Stimulated activated CD8-positive, alpha-beta memory T cell treated with anti-CD3 and anti-CD28 coated beads, Interleukin-4, amount 100 ng/mL, for 1 hour (primary cell): Measurements from ENCODE around the gene TSPAN31.
A peak's percentile ranks its signal among the peaks of the same experiment; 100 is the strongest.

Source experiments
- DNase-seq, 2 donors: peaks; one replicate each; pipeline ENCODE4 v3.0.0-alpha.2; 2020; ENCODE audit warnings: low read depth in 2 of 2, low spot score in 1 of 2

Gene TSPAN31

DNA sequence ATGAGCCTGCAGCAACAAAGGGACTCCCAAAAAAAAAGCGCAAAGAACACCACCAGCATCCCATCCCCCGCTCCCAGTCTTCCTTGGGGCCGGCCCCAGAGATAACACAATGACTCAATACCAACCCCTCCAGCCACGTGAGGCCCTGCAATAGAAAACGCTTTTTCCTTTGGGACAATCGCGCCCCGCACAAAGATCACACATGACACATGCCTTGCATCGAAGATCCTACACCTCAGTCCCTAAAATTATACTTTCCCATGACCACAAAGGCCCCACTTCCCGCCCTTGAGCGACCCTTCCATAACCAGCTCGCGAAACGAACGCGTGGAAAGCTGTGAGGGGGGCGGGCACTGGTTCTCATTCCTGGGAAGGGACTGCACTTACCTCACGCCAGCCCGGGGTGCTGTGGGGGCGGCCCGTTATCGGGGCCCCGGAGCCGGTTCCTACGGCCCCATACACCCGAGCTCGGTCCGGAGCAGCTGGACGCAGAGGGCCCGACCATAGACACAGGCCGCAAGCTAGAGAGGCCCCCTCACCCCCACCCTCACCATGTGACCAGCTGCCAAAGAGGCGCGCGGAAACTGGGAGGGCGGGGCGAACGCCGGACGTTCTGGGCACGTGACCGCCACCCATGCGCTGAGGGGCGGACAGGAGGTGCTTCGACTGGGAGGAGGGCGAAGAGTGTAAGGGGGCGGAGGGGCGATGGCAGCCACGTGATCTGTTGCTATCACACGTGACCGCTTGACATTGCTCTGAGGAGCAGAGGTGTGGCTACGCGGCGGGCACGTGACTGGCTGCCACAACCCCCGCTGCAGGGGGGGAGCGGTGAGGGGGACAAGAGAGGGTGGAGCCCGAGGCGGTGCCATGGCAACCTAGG lies 7.2 kb downstream of the TSPAN31 start, which contains the start of gene CDK4:
CDK4 (minus strand) TSS at position 523 of the 880 bp plus-strand sequence. CDS start 593 bp downstream, outside the sequence.
- DNase-seq: peak; percentile 94 to 97

DNA sequence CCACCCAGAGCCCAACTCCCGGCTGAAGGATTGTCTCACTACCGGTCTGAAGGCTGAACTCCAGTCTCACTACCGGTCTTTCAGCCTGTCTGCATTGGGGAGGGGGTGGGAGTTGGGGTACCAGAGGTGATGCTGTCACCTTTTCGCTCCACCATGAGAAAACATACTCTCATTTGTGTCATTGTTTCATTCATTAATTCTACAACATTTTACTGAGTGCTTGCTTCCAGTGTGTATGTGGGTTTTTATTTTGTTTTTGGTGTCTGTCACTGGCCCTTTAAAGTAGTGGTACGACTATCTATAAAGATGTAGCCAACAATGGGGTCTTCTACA lies 7.8 kb downstream of the TSPAN31 start:
- no peak for DNase-seq

DNA sequence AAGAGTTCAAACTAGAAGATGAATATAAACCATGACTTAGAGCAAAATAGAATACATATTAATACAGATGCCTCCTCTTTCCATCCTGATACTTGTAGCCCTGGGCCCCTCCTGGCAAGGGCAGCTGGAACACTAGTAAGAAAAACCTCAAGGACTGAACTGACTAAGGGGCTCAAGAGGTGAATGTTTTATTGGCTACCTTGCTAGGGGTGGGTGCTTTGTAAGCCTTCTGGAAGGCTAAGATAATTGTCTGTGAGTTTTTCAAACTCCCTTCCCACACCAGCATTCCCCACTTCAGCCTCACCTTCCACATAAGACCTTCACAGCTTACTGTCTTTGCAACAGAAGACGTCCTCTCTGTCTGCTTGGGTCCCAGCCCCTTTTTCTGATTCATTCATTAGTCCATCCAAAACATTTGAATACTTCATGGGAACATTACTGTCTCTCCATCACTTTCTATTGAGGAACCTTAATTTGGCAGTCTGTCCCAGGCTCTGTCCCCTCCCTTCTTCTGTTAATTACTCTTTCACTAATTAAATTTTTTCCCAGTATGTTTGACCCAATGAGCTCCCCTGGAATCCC lies 9.0 kb downstream of the TSPAN31 start:
- no peak for DNase-seq

DNA sequence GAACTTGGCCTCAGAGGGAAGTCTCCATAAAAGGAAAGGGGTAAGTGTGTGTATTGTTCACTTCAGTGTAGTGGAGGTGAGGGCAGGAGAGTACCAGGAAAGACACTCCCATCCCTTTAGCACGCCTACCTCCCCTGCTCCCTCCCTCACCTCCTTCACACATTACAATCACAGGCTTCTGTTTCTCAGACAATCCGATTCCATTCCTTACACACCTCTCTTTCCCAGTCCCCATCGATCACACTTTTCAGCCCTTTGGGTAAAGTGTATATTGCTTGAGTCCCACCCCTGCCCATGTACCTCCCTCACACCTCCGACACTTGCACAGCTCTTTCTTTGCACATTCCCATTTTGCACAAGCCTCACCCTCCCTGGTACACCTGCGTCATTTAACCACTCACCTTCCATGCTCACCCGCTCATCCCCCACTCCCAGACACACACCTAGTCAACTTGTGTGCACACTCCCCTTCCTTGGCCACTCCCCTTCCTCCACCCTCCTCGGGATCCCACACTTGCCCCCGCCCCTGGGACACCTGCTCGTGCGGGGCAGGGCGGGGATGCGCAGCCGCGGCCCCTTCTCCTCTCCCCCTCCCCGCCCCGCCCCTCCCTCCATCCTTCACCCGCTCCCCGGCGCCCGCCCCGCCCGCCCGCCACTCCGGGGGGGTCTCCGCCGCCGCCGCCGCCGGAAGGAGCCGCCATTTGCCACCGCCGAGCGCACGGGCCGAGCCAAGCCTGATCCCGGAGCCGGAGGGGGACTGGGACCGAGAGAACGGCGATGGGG lies 9.8 kb downstream of the TSPAN31 start, which contains the start of gene MARCHF9:
MARCHF9 (plus strand) TSS at position 693 of the 783 bp plus-strand sequence. CDS start 426 bp downstream, outside the sequence.
- DNase-seq: peak in 1 of 2 donors; percentile 68

DNA sequence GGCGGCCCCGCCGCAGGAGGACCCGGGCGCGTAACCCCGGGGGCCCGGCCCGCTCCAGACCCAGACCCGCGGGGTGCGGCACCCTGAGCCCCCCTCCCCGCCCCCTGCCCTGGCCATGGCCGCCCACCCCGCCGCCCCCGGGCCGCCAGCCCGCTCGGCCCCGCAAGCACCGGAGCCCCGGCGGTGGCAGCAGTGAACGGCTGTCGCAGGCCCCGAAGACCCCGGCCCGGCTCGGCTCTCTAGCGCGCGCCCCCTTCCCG lies 10.3 kb downstream of the TSPAN31 start:
- no peak for DNase-seq

DNA sequence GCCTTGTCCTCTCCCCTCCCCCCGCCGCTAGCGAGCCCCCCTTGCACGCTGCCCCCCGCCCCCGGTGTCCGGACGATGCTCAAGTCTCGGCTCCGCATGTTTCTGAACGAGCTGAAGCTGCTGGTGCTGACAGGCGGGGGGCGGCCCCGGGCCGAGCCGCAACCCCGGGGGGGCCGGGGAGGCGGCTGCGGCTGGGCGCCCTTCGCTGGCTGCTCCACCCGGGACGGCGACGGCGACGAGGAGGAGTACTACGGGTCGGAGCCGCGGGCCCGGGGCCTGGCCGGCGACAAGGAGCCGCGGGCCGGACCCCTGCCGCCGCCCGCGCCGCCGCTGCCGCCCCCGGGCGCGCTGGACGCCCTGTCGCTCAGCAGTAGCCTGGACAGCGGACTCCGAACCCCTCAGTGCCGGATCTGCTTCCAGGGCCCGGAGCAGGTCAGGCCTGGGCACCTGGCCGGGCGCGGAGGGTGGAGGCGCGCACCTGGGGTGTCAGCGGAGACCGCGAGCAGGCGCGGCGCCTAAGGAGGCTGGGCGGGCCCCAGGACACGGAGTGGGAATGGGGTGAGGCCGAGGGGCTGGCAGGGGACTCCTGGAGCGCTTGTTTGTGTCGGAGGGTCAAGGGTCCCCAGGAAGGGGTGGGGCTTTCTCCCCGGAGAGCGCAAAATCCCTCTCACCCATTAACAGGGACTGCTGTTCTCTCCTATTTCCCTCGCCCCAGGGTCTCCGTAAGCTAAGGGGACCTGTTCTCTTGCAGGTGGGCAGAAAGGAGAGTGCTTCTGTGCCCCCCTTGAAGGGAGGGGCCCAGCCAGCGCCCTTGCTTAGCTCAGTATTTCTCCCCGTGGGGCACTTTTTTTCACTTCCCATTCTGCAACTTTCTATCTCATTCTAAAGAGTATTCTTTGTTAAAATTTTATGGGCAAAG lies 10.9 kb downstream of the TSPAN31 start:
- DNase-seq: no peak

DNA sequence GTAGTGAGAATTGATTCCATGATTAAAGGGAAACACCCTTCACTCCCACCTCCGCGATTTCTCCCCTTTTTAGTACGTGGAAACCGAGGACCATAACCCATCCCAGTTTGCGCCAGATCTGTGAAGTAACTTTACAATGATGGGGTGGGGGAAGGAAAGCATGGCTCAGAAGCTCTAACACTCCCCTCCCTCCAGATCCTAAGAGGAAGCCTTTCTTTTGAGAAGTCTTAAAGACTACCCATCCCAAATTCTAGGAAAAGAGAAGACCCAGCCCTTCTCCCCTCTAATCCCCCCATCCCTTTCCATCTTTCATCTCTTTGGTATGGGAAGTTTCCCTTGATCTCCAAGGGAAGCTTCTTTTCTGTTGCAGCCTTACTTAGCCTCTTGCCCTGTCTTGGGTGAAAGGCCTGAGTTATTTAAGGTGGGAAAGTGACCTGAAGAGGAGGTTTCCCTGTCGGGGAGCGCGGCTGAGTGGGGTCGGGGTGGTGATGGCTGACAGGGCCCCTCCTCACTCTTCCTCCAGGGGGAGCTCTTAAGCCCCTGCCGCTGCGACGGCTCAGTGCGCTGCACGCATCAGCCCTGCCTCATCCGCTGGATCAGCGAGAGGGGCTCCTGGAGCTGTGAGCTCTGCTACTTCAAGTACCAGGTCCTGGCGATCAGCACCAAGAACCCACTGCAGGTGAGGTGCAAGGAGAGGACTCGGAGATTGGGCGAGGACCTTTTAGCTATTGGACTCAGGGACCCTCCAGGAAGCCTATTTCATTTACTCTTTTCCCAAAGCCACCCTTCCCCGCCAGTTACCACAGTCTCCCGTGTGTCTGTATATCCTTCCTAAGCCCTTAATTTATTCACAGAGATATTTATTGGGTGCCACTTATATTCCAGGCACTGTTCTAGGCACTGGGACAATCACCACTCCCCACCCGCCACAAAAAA lies 11.8 kb downstream of the TSPAN31 start:
- DNase-seq: no peak

DNA sequence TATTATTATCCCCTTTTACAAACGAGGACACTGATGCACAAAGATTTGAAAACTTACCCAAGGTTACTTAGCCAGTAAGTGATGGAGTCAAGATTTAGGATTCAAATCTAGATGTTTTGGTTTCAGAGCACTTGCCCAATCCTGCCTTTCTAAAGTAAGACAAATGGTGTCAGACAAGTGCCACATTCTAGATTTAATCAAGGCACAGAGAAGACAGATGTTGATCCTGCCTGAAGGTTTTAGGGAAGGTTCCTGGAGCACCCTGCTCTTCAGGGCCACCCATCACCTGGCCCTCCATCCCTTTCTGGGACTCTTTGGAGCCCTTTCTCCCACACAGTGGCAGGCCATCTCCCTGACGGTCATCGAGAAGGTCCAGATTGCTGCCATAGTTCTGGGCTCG lies 12.9 kb downstream of the TSPAN31 start:
- DNase-seq: no peak

DNA sequence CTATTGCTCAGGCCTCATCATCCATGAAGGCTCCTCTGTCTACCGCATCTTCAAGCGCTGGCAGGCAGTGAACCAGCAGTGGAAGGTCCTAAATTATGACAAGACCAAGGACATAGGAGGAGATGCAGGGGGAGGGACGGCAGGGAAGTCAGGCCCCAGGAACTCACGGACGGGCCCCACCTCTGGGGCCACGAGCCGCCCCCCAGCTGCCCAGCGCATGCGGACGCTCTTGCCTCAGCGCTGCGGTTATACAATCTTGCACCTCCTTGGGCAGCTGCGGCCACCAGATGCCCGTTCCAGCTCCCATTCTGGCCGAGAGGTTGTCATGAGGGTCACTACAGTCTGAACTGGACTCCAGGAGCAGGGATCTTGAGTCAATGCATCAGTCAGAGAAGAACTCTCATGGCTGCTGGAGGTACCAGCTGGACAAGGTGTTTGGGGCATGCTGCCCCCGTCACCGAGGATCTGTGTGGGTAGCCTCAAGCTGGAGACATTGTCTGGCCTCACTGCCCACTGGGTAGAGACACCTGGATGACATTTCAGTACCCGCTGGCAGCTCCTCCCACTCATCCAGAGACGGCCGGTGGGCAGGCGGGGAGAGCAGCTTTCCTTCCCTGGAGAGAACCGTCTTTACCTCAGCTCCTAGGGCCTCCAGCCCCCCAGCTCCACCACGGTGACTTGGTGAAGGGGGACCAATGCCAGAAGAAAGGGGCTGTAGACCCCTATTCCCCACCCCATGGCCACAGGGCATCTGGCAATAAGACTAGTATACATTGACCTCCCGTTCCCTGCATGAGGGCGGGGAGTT lies 13.9 kb downstream of the TSPAN31 start:
- no peak for DNase-seq

DNA sequence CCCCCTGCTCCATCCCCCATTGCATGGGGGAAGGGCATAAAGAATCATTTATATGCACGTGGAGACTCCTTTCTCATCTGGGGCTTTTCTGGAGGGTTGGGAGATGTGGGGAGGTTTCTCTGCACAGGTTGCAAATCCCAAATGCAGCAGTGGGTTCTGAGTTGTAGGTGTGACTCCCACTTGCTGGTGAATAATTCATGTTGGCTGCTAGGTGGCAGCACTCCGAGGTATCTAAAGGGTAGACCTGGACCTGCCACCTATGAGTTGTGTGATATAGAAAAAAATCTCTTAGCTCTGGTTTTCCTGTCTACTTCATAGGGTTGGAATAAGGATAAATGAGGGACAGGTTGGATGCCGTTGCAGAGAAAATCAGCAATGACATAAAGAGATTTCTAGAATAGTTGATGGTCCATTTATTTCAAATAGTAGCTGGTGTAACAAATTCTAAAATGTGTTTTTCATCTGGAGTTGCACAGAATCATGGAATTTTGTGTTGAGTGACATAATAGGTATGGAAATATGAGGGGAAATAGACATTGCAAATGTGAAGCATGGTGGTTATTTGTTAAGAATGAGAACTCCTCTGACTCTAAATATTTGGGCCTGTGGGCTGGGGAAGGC lies 14.6 kb downstream of the TSPAN31 start:
- no peak for DNase-seq

DNA sequence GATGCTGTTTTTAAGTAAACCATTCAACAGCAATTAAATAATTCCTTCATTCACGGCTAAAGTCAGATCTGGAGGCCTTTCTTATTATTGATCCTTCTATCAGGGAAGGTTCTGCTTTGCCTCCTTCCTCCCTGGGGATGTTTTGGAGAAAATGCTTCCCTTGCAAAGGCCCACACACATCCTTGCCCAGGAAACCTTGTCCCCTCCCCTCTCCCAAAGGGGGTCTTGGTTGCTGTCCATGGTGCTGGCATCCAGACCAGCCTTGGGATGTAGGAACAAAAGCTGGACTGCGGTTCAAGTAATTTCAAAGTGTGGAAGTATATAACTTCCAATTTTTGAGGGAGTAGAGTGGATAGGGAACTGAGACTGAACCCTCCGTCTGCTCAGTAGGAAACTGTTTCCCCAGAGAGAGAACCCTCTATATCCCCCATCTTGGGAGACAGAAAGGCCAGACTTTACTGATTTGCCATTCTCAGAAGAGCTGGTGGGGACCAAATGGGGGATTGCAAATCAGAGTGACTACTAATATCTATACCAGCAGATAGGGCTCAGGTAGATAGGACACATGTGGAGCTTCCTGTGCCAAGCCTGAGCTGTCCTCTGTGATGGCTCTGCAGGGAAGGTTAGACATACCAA lies 15.6 kb downstream of the TSPAN31 start:
- DNase-seq: no peak

DNA sequence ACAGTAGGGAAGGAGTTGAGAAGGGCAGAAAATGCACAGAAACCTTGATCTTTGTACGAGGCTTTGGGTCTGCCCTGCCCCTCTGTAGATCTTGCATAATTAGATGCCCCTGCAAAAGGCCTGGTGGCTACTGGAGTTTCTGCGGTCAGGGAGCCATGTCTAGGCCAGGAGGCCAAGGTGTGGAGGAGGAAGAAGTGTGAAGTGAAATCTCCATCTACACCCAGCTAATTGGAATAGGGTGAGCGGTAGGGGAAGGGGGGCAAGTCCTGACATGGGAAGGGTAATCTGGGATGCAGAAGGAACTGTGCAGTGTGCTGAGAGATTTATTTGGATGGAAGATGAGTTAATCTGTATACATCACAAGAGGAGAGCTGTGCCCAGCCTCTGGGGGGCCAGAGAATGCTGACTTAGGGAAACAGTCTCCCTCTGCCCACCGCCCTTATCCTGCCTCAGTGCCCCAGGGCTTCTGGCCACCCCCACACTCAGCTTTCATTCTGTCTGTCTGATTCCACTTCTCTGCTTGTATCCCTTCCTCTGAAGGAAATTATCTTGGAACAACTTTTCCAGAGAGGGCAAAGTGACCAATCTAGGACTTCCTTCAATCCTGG lies 16.7 kb downstream of the TSPAN31 start:
- DNase-seq: no peak

DNA sequence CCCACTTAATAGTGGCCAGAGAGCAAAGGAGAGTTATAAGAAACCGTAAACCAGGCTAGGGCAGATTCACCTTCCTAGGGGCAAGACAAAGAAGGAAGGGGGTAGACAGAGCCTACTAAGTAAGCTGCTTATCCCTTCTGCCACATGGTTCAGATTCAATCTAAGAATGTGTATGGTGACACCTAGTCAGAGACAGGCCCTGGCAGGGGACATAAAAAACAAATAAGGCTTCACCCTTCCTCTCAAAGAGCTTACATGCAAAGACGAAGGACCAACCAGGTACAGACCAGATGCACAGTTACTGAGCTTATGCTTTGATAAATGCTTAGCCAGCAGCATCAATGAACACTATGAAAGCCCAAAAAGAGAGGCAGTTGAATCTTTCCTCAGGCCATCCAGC lies 17.6 kb downstream of the TSPAN31 start:
- DNase-seq: no peak

DNA sequence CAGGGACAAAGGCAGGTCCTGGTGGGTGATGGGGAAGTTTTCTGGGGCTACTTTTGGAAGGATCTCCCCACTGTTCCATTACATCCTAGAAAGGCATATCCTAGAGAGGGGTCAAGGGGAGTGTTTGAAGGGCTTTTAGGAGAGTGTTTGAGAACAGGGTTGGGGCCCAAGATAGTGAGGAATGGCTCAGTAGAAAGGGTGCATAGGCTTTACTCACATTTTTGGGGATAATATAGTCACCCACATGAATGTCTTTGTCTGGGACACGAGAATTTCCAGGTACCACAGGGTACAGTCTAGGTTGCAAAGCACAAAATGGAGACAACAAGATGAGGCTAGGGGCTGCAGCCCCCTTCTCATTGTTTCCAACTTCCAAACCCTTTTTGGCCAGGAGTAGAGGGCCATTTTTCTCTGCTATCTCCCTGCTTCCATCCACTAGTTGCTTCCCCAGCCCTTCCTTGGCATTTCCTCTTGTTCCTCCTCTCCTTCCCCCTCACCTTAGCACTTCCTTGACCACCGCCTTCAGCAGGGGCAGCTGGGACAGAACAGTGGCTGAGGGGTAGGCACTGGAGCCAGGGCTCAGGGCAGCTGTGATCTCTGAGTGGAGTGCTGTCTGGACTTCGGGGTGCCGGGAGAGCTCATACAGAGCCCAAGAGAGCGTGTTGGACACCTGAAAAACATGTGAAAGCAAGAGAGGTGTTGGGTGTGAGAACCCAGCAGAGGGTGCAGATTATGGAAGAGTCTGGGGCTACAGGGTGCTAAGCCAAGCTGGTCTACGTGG lies 19.2 kb downstream of the TSPAN31 start:
- no peak for DNase-seq

DNA sequence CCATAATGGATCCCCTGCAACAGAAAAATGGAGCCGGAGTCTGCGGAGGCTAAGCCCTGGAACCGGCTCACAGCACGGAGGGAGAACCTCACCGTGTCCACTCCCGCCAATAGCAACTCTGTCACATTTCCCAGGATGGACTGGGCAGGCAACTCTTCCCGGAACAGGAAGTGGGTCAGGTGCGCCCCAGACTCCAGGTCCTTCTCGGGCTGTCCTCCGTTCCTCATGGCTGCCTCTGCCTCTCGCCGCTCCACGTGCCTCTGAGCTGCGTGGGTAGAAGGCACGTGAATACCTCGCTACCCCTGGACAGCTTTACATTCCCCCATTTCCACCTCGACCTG lies 19.8 kb downstream of the TSPAN31 start:
- DNase-seq: no peak

DNA sequence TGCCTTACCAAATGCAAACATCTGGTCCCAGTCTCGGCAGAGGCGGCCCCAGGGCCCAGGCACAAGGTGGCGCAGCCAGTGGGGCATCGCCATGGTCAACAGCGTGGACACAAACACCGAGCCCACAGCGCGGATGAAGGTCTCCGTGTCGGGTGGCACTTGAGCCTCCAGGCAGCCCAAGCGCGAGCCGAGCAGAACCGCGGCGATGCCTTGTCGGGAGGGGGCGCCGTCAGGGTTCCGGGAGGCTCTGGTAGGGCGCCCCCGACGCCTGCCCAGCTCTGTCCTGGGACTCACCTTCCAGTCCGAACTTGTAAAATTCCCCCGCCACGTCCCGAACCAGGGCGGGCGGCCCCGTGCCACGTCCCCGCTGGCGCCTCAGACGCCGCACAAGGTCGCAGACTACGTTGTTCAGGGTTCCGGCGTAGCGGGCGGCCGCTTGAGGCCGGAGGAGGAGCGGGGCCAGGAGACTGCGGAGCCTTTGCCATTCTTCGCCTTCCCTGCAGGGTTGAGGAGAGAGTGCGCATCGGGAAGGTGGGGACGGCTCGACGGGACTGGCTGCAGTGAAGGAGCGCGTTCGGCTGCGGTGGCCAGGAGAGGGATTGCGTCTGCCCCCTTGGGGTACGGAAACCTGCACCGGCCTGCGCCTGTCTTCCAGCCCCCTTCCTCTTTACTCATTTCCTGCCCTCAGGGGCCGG lies 20.3 kb downstream of the TSPAN31 start:
- DNase-seq: no peak
